NCI-H524 treated with DMSO at 0.1 percent for 48 hours (cell line): ENCODE data around the gene MTCL1.
A peak's percentile ranks its signal among the peaks of the same experiment; 100 is the strongest.

Experiments
- DNase-seq: peaks from one replicate; lab custom pipeline; 2025; lab: John Stamatoyannopoulos, UW

MTCL1 gene

DNA sequence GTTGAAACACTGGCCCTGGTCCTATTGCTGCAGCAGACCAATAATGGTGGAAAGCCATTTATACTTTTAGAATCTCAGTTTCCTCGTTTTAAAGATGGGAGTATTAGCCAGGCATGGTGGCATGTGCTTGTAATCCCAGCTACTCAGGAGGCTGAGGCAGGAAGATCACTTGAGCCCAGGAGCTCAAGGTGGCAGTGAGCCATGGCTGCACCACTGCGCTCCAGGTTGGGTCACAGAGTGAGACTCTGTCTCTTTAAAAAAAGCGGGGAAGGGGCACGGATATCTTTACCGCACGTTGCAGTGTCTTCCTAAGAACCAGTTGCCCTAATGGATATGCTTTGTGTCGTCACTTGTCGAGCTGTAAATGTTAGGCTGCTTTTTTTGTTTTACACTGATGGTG, 8.3 kb downstream of the MTCL1 start:
- DNase-seq: no peak

DNA sequence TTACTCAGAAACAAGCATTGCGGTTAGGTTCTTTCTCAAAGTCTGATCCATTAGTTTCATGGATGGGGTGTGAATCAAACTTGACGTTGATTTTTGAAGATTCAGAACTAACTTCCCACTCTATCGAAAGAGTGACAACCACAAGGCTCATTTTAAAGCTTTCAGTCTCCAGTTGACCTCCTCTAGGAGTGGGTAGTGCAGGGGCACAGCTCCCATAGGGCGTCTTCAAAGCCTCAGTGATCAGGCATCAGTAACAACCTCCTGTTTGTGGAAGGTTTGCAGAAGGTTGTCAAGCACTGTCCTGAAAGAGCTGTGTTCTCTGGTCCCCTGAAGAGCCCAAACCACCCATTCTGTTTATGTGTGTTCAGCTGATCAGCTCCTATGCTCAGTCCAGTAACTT, 10.2 kb downstream of the MTCL1 start:
- no peak for DNase-seq

DNA sequence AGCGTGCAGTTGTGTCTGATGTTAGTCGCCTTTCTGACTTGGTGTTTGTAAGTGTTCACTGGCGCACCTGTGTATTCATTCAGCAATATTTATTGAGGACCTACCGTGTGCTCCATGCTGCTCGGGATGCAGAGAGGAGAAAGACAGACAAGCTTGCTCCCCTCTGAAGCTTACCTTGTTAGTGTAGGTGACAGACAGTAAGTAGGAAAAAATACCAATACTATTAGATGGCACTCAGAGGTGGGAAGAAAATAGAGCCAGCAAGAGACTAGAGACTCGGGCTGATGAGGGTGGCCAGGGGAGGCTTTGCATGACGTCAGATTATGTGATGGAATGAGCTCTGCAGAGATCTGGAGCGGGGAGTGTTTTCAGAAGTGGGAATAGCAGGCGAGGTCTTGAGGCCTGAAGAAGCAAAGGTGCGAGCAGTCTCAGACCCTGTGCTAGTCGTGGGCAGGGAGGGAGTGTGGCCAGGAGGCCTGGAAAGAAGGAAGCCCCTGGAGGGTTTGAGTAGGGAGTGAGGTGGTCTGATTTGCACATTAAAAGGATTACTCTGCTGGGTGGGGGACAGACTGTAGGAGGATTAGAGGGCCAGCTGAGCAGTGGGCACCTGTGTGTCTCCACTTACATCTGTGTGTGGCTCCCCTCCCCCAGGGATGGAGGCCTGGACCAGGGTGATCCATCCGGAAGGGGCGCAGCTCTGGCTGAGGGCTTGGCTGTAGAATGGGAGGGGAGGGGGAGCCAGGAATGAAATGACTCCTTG, 11.8 kb downstream of the MTCL1 start:
- DNase-seq: peak; percentile 58

DNA sequence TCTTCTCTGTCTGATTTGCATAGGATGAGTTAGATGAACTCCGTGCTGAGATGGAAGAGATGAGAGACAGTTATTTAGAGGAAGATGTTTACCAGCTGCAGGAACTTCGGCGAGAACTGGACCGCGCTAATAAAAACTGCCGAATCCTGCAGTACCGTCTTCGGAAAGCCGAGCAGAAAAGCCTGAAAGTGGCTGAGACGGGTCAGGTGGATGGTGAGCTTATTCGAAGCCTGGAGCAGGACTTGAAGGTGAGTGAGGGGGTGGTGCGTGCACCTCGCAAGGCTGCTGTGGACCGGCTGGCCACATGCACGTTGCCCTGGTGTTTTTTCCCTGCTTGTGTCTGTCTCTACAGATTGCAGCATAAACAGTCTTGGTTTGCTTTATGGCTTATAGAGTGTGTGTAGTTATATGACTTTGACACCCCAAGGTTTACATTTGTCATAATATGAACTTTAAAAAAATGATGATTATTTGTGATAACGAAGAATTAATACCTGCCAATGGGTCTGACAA, 13.1 kb downstream of the MTCL1 start:
- no peak for DNase-seq

DNA sequence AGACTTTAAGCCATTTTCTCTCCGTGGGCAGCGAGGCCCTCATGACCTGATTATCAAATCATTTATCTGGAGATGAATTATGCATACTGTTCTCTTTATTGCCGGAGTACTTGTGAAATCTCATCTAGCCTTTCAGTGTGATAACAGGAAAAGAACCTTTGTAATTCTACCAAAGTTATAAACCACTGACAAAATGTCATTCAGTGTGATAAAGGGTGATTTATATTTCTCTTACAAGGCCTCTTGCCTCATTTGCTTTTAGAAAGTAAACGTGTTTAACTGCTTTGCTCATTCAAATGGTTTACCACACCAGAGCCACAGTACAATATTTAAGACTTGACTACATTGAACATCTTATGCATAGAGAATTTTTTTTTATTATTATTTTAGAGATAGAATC, 13.8 kb downstream of the MTCL1 start:
- no peak for DNase-seq

DNA sequence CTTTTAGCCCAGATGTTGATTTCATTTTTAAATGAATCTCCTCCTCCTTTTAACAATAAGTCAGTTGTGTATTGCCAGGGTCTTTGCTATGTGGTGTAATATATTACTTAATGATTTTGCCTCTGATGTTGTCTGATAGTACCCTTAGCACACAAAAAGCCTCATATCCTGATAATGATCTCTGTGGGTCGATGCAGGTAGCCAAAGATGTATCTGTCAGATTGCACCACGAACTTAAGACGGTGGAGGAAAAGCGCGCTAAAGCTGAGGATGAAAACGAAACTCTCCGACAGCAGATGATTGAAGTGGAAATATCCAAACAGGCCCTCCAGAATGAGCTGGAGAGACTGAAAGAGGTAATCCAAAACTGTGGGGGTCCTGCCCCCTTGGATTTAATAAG, 14.8 kb downstream of the MTCL1 start:
- no peak for DNase-seq

DNA sequence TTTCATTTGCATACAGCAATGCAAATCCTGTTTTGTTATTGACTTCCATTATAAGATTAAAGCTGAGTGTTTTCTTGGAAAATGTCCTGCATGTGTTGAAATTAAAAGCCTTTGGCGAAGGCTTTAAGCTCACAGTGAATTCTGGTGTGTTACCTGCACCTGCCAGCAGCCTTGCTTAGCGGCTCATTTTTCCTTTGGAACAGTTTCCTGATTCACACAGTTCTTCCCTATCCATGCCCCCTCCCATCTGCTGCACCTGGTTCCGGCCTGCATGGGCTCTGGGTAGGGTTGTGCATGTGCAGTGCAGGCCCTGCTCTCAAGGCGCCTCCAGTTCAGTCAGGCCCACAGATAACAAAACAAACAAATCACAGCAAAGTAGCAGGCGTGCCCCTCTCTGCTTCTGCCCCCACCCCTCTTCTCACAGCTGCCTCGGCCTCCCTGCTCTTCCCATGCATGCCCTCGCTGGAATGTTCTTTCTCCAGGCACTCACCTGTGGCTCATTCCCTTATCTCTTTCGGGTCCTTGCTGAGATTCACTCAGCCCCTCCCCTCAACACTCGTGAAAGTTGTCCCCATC, 15.8 kb downstream of the MTCL1 start:
- DNase-seq: no peak

DNA sequence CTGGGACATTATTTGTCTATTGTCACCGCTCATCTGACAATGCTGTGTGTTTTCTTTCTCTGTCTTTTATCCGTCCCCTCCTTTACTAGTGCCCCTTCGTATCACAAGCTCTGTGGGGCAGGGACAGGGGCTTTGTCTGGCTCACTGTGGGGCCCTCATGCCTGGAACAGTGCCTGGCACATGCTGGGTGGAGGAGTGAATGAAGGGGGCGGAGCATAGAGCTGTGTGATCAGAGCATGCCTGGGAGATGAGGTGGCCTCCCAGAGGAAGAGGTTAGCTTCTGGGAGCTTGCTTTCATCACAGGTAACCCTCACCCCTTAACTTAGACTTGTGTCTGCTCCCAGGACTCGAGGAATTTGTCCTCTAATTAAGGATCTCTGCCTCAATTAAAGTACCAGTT, 16.4 kb downstream of the MTCL1 start:
- DNase-seq: no peak

DNA sequence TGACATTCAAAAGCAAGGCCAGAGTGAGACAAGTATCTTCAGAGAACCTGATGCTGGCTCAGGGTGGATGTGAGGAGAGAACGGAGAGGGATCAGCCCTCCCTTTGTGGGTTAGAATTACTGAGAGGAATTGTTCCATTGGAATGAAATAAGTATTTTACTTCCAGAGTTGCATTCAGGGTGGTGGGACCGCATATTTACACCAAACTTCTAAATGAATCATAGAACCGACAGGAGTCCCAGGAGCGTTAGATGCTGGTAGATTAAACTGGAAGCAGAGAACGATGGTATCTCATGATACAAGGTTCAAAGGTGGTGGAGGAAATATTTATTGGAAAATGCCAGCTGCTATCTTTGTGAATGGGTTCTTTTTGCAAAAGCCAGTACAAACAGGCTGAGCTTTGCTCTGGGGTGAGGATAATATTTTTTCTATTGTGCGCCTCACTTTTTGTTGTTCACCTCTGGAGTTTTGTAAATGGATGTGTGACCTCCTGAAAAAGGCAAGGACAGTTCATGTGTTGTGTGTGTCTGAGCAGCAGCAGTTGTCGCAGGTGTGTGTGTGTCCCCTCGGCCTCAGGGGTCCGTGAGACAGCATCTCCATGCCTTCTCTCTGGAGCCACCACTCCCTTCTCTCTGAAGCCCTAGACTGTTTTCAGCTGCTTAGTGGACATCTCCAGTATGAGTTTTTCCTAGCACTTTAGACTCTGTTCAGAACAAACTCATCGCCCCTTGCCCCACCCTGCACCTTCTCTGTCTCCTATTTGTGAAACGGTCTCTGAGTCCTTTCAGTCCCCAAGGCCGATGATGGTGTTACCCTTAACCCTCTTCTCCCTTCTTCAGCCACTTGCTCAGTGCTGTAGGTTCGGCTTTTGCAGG, 17.8 kb downstream of the MTCL1 start:
- no peak for DNase-seq

DNA sequence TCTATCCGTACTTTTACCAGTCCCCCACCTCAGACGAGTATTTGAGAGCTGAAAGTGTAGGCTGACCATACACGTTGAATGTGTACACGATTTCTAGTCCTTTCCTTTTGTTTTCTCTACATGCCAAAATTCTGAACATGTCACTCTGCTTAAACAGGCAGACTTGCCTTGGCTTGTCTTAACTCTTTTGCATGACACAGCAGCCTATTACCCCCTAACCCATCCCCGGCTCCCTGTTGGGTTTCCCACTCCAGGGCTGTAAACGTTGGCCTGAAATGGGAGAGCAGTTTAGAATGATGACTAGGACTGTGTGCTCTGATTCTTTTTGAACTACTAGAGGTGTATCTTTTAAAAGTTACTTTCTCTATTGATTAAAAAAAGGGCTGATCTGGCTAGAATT, 19.1 kb downstream of the MTCL1 start:
- no peak for DNase-seq

DNA sequence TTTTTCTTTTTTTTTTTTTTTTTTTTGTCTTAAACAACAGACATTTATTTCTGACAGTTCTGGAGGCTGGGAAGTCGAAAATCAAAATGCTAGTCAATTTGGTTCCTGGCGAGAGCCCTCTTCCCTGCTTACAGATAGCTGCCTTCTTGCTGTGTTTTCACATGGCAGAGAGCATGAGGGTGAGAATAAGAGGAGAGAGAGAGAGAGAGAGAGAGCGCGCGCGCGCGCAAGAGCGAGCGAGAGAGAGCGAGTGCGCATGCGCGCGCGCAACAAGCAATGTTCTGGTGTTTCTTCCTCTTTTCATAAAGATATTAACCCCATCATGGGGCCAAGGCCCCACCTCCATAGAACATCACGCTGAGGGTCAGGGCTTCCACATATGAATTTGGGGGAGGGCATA, 20.9 kb downstream of the MTCL1 start:
- no peak for DNase-seq

DNA sequence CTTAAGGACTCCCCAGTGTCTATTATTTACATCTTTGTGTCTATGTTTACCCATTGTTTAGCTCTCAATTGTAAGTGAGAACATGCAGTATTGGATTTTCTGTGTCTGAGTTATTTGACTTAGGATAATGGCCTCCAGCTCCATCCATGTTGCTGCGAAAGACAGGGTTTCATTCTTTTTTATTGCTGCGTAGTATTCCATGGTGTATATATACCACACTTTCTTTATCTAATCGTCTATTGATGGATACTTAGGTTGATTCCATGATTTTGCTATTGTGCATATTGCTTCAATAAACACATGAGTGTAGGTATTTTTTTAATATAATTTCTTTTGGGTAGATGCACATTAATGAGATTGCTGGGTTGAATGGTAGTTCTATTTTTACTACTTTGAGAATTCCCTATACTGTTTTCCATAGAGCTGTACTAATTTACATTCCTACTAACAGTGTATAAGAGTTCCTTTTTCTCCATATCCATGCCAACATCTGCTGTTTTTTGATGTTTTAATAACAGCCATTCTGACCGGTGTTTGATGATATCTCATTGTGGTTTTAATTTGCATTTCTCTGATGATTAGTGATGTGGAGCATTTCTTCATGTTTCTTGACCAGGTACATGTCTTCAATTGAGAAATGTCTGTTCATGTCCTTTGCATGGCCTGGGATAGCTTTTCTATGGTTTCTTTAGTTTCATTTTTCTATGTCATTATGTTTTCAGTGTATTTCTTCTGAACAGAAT, 21.8 kb downstream of the MTCL1 start:
- DNase-seq: no peak

DNA sequence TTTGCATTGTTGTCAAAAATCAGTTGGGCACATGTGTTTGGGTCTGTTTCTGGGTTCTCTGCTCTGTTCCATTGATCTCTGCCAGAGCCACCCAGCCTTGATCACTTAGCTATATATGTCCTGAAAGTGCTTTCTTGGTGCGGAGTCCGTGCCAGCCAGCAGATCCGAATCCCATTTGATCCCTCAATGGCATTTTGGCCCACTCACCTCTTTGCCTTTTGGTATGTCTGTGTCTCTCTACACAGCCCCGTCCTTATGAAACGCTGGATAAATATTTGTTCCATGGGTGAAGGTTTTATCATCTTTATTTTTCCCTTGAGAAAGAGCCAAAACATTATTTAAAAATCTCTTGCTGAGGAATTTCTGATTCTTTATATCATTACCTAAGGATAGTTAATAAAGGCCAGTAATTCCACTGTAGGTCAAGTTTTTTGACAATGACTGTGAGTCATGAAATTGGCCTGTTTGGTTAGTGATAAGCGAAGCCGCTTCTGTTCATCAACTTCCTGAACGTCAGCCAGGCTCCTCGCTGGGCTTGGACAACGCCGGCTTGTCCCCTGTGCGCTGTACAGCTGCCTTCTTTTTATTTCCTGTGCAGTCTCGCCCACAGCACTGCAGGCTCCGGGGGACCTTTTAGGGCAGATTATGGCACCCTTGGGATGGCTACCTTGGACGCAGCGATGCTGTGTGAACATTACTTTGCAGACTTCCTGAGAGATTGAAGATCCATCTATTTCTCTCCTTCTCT, 24.9 kb downstream of the MTCL1 start:
- DNase-seq: no peak

DNA sequence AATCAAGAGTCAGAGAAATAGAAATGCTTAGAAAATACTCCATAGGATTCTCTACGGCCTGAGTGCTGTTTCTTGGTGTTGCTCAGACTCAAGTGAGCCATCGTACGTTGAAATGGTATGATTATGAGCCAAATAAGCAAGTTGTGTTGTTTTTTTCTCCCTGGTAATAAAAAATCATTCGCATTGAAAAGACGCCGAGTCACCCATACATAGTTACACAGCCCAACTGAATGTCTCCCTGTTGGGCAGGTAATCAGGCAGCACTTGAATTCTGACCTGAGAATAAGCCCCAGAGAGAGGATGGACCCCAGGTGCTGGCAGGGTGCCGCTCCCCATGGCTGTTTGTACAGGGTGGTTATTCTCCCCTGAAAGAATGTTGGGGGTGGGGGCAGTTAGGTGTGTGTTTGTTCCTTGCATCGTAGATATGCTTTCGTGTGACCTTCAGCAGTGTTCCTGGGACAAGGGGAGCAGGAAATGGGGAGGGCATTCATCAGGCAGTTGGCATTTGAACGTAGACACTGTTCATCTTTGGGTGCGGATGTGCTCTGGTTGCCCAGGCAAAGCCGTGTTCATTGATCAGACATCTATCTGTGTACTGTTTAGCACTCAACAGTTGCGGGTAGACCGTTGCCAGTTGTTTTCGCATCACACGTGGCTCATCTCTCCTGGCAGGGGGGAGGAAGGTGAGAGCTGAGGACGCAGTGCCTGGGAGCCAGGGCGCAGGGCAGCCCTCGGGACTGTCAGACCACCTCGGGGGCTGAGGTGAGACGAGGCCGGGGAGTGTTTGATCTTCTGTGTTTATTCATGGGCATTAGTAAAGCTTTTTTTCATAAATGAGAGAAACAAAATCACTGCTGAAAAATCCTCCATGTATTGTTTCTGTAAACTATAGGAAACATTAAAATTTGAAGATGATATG, 27.3 kb downstream of the MTCL1 start:
- DNase-seq: no peak

DNA sequence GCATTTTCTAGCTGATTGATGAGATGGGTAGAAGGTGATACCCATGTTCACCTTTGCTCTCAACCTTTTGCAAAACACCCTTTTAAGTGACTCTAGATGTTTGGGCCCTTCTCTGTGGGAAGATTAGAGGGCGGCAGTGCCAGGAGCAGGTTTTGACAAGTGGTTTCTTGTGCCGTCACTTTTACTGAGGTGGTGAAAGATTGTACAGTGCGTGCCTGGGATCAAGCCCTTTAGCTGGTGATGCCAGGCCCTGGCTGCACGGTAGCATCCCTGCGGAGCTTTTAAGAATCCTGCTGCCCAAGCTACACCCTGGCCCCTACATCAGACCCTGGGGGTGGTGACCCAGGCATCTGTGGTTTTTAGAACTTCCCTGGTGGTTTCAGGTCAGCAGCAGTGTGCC, 29.1 kb downstream of the MTCL1 start:
- DNase-seq: no peak

DNA sequence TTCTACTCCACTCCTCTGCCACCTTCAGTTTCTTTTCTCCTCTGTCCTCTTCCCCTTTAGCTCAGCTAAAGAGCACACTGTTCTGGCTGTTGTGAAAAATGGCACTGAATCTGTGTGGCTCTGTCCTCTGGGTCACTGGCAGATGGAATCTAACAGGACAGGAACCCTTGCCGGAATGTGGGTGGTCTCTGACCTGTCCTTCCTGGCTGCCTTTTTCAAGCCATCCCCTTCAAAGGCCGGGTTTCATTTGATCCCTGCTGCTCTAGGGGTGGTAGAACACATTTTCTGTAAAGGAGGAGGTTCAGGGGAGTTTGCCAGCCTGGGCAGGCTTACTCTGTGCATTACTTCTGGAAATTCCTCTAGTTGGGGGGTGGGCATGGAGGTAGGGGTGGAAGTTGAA, 29.9 kb downstream of the MTCL1 start:
- DNase-seq: no peak

DNA sequence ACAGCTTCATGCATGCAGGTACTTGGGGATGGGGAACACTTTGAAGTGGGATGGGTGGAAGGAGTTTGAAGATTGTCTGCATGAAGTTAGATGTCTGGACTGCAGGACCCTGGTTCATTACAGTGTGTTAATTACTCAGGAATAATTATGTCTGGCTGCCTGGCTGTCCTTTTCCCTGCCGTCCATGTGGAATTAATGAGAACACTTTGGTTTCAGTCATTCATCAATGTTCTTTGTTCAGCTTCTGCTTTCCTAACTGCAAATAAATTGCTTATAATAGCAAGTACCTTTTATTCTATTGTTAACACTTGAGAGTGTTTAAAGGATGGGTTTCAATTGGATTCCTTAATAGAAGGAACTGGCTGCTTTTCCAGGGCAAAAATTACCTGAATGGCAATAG, 35.8 kb downstream of the MTCL1 start:
- DNase-seq: no peak

DNA sequence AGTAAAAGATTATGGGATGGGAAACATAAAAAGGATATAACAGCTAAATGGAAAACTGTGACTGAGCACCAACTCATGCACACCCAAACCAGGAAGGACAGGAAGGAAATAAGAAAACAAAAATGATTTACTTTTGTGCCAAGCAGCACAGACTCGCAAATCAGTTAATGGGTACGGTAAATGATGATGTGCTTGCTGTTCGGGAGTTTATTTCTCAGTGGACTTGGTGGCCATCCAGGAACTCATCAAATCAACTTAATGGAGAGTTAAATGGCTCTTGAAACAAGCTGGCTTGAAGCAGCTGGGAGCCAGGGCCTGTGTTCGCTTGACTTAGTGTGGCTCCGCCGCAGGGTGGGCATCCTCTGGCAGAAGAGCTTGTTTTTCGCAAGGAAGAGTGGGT, 36.2 kb downstream of the MTCL1 start:
- DNase-seq: no peak

DNA sequence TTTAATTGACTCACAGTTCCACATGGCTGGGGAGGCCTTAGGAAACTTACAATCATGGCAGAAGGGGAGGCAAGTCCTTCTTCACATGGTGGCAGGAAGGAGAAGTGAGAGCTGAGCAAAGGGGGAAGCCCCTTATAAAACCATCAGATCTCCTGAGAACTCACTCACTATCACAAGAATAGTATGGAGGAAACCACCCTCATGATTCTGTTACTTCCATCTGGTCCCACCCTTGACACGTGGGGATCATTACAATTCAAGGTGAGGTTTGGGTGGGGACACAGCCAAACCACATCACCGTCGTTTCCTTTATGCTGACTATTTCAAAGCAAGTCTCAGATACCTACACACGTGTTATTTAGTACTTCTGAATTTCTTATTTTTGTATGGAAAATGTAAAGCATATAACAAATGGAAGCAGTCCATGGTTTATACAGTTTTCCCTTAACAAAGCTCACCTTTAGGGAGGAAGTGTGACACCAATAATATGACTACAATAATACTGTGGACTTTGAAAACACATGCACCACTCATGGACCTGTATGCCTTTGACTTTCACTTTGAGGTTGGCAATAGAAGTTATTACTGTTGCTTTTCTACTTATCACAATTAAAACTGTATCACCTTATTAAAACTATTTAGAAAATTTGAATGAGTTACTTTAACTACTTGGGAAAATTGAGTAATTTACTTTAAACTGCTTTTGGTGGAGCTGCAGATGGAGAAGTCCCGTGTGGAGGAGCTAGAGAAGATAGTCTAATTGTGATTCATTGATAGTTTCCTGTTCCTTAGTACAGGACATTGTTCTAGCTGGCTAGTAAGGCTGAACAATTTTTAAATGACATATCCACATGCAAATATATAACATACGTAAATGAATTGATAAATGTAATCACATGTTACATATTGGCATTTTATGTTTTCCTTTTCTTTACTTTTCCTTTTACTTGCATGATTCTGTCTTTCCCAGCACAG, 37.3 kb downstream of the MTCL1 start:
- no peak for DNase-seq
